Adrenal gland (tissue), 12 donors: Measurements from ENCODE around the gene TPD52L1. TPM values are rescaled to one million over a fixed set of nuclear protein-coding genes. Genes with fewer than 3 reads are reported as not detected.

Experiments
- DNase-seq, 7 donors: peaks; one replicate each; pipeline ENCODE4 v3.0.0-alpha.2; 2019 to 2020
- H3K27ac ChIP-seq, 5 donors: fragments of 200-600 bp; sonication (generic) in 4 of 5; 1 replicate in 3 of 5; 2 replicates in 2 of 5; pipeline versions ENCODE4 v1.5.1 to v1.8.0; 2016 to 2020; ENCODE audit warnings: mild to moderate bottlenecking in 1 of 5
- H3K27me3 ChIP-seq: fragments of 200-600 bp; 2 replicates; pipeline ENCODE4 v1.8.0; 2021
- H3K36me3 ChIP-seq, 2 donors: fragments of 200-600 bp; replicated peaks in 1 of 2; 1 replicate in 1 of 2; 2 replicates in 1 of 2; pipeline versions ENCODE4 v1.5.1 to v1.8.0; 2018 to 2022
- H3K4me1 ChIP-seq, 2 donors: fragments of 200-600 bp; replicated peaks in 1 of 2; 1 replicate in 1 of 2; 2 replicates in 1 of 2; pipeline versions ENCODE4 v1.5.1 to v1.8.0; 2018 to 2021
- H3K4me3 ChIP-seq, 4 donors: fragments of 200-600 bp; sonication (generic) in 3 of 4; one replicate each; pipeline ENCODE4 v1.5.1; 2016 to 2018
- H3K9me3 ChIP-seq, 3 donors: fragments of 200-600 bp; sonication (generic) in 1 of 3; replicated peaks in 1 of 3; 1 replicate in 2 of 3; 2 replicates in 1 of 3; pipeline versions ENCODE4 v1.5.1 to v1.8.0; 2016 to 2021
- POLR2A ChIP-seq, 2 donors: fragments of 450-650 bp; IDR thresholded peaks; one replicate each; pipeline ENCODE4 v1.6.1; 2017; ENCODE audit warnings: antibody characterized with exemption in 2 of 2, mild to moderate bottlenecking in 2 of 2, moderate library complexity in 1 of 2
- WGBS, 4 donors: extraction: QIAGEN DNeasy Blood & Tissue Kit in 2 of 4; methylation state at CpG; one replicate each; pipeline versions ENCODE4 v1.1.5 to v1.1.7; 2013 to 2017; 5-methylcytosine and 5-hydroxymethylcytosine counted together
- intact Hi-C, 2 donors: fragments of 100-400 bp; cut with DNase I; formaldehyde crosslinking; loops; one replicate each; pipeline versions ENCODE4 v1.14.1 to v1.15.0; 2022 to 2023
- polyA plus RNA-seq, 3 donors: library from polyadenylated mRNA; stranded (reverse); fragments of 200-250 nt in 2 of 3; fragments of 350-450 nt in 1 of 3; fragmentation: Illumina TruSeq in 1 of 3; extraction: RNeasy Lipid Tissue Mini Kit (QIAGEN cat#74804) in 1 of 3; gene quantifications; one replicate each; pipeline ENCODE4 v1.2.3, GENCODE V29; 2013 to 2014
- total RNA-seq, 9 donors: library from RNA; depleted of rRNA in 4 of 9; stranded (reverse); fragments of >200 nt in 4 of 9; fragments of 120-200 nt in 1 of 9; fragmentation: NEBNext Ultra II Directional in 1 of 9; extraction: Animal tissue kit (Norgen Biotek cat#: 25700) in 1 of 9; gene quantifications; one replicate each; pipeline versions ENCODE4 v1.1.0 to v1.2.4, GENCODE V29; 2013 to 2023
- TF ChIP-seq, protein P1 (sequence below), 6 experiments: fragments of 450-650 bp in 4 of 6; fragments of 200-600 bp in 2 of 6; sonication (generic) in 1 of 6; IDR thresholded peaks; 1 replicate in 5 of 6; 2 replicates in 1 of 6; pipeline versions ENCODE4 v1.5.1 to v1.8.0; 2016 to 2021; ENCODE audit warnings: antibody characterized with exemption in 6 of 6, mild to moderate bottlenecking in 2 of 6, moderate library complexity in 1 of 6
- donor health status: healthy with polysubstance abuse.
- donor health status: Bipolar disorder and iron deficiency.
- donor health status: DM: yes; HTN: yes; CAD: no.
- donor health status: DM: no; HTN: no; CAD: no.
- donor health status: DM: no; HTN: no; CAD: no.
- donor health status: DM: yes; HTN: yes; CAD: no.

TPD52L1 gene
- total and polyA plus RNA-seq, 12 donors: 37.0 to 2,041 (median 435) TPM

DNA sequence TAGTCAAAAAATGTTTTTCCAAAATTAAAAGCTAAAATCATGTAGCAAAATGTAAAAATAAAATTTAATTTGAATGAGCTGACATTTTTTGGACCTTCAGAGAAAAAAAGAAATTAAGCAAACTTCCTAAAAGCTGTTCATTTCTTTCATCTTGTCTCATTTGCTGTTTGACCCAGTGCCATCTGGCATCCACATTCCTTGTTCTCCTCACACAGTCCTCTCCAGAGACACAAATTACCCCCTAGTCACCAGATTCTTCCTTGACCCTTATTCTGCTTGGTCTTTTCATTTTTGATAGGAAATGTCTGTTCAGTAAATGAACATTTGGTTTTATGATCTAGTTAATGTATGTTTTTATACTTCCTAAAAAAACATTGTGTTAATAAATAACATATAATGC is 93.0 kb downstream of the TPD52L1 start:
- H3K4me1 ChIP-seq: peaks cover 15 to 23% of the 10 kb centered on the region in 2 donors
- no peaks in the 10 kb centered on the region for H3K27me3 ChIP-seq
- DNase-seq: peak in 1 of 7 donors; percentile 39
- H3K9me3 ChIP-seq: no peaks in the 10 kb centered on the region
- H3K27ac ChIP-seq: peak overlapping the region in 1 of 5 donors; percentile 8
- H3K4me3 ChIP-seq: no peak overlapping the region
- intact Hi-C loops: no loop called here
- TF ChIP-seq POLR2A (IDR thresholded peaks at IDR 0.05): no peak
- TF ChIP-seq, protein P1, sequence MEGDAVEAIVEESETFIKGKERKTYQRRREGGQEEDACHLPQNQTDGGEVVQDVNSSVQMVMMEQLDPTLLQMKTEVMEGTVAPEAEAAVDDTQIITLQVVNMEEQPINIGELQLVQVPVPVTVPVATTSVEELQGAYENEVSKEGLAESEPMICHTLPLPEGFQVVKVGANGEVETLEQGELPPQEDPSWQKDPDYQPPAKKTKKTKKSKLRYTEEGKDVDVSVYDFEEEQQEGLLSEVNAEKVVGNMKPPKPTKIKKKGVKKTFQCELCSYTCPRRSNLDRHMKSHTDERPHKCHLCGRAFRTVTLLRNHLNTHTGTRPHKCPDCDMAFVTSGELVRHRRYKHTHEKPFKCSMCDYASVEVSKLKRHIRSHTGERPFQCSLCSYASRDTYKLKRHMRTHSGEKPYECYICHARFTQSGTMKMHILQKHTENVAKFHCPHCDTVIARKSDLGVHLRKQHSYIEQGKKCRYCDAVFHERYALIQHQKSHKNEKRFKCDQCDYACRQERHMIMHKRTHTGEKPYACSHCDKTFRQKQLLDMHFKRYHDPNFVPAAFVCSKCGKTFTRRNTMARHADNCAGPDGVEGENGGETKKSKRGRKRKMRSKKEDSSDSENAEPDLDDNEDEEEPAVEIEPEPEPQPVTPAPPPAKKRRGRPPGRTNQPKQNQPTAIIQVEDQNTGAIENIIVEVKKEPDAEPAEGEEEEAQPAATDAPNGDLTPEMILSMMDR (IDR thresholded peaks at IDR 0.05): no peak
- H3K36me3 ChIP-seq: no peaks in the 10 kb centered on the region

DNA sequence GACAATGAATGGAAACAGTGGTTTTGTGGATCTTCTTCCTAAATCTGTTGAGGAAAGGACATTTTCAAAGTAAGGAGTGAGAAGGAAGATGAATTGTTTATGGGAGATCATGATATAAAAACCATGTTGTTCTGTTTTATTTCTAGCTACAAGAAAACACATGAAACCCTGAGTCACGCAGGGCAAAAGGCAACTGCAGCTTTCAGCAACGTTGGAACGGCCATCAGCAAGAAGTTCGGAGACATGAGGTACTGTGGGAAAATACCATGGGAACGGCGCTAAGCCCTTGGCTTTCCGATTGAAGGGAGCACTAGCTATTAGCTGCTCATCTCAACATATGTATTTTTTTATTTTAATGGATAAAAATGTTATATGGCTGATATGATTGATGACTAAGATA is 94.6 kb downstream of the TPD52L1 start:
- no peak for DNase-seq
- Histone ChIP-seq H3K27me3 (no peaks in the 10 kb centered on the region), H3K36me3 (no peaks in the 10 kb centered on the region), H3K4me3 (no peak overlapping the region), H3K9me3 (no peaks in the 10 kb centered on the region), H3K4me1 (peaks cover 15 to 23% of the 10 kb centered on the region in 2 donors), H3K27ac (peak overlapping the region in 2 of 5 donors; percentile 1 to 31)
- no peak for TF ChIP-seq POLR2A (IDR thresholded peaks at IDR 0.05)
- TF ChIP-seq, protein P1 (IDR thresholded peaks at IDR 0.05): no peak
- intact Hi-C loops: no loop called here
- 82 to 88% (median 86%) methylated on average over 7 of the region's 7 CpGs for WGBS, 4 donors

DNA sequence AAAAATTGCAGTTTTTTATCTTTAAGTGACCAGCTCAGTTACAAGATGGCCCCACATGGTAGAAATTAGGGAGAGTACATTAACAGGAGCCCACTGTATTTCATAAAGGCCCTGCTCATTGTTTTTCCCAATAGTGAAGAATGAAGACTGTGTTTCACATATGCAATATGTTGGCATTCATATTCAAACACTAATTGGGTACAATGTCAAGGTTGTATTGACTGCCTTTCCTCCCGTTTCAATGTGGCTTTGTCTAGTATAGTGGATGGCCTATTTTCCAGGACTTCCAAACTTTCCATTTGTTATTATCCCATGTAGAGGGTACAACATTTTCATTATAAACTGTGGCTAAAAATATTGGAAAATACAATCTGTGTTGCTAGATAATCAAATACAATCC is 96.9 kb downstream of the TPD52L1 start:
- no peaks in the 10 kb centered on the region for H3K27me3 ChIP-seq
- WGBS, 4 donors: 49 to 60% (median 50%) methylated on average over 1 of the region's 1 CpG
- no peak overlapping the region for H3K4me3 ChIP-seq
- no peaks in the 10 kb centered on the region for H3K9me3 ChIP-seq
- no peaks in the 10 kb centered on the region for H3K36me3 ChIP-seq
- peaks cover 14 to 23% of the 10 kb centered on the region in 2 donors for H3K4me1 ChIP-seq
- TF ChIP-seq POLR2A (IDR thresholded peaks at IDR 0.05): no peak
- TF ChIP-seq, protein P1 (IDR thresholded peaks at IDR 0.05): no peak
- H3K27ac ChIP-seq: no peak overlapping the region
- intact Hi-C loops: no loop called here
- DNase-seq: no peak

DNA sequence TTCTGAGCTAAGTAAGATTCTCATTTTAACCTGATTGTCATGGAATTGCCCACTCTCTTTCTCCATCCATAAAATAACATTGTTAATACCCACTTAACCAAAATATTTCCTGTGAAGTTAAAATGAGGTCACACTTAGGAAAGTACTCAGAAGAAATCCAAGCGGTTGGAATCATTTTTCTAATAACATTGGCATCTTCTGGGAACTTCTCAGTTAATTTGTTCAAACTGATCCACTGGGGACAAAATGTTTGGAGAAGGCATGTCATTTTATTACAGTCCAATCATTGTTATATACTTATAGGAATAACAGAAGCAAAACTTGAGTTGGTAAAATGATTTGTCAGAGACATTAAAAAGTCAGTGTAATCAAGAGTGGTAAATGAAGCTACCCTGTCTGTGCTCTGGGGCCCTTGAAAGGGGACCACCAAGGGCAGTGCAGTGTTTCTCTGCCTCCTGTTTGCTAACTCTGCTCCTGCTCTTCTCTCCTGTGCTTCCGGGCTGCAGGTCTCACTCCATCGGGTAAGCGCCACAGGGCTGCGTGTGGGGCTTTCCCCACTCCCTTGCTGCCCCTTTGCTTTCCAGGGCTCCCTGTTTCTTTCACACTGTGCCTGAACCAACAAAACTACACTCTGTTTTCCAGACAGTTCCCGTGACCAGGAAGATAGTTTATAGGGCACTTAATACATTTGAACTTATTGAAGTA is 98.1 kb downstream of the TPD52L1 start:
- H3K27me3 ChIP-seq: no peaks in the 10 kb centered on the region
- WGBS, 4 donors: 38 to 68% (median 58%) methylated on average over 6 of the region's 6 CpGs
- TF ChIP-seq, protein P1 (IDR thresholded peaks at IDR 0.05): no peak
- no peak for TF ChIP-seq POLR2A (IDR thresholded peaks at IDR 0.05)
- no peaks in the 10 kb centered on the region for H3K9me3 ChIP-seq
- no peak for DNase-seq
- intact Hi-C loops: no loop called here
- no peak overlapping the region for H3K27ac ChIP-seq
- H3K36me3 ChIP-seq: no peaks in the 10 kb centered on the region
- H3K4me3 ChIP-seq: no peak overlapping the region
- peaks cover 3 to 14% of the 10 kb centered on the region in 2 donors for H3K4me1 ChIP-seq
